ENCODE measurements around the gene ABL1. TPM values are rescaled to one million over a fixed set of nuclear protein-coding genes. Genes with fewer than 3 reads are reported as not detected.

ABL1 gene
- total RNA-seq, 1 experiment from 2014 or later, result 83.6 TPM

GRCh38 chr9:130880599-130881220, 45.7 kb downstream of the ABL1 start:
- Histone ChIP-seq H3K56ac (ENCODE audit: insufficient read length, low read depth, low read length) (no peak overlapping the region), H3K27ac (ENCODE audit: insufficient read length, low read depth, low read length) (no peak overlapping the region), H2BK5ac (ENCODE audit: insufficient read length, low read length) (no peak overlapping the region), H3K23me2 (ENCODE audit: insufficient read length, low read depth, low read length, poor library complexity, severe bottlenecking) (no peaks in the 10 kb centered on the region), H3K18ac (ENCODE audit: insufficient read length, low read depth, low read length) (no peak overlapping the region), H3K9me3 (ENCODE audit: control insufficient read depth, low read depth, low read length) (no peaks in the 10 kb centered on the region), H4K8ac (replicated peaks; ENCODE audit: insufficient read length, low read depth, low read length) (no peak overlapping the region), H2BK20ac (ENCODE audit: low read depth, low read length, poor library complexity, severe bottlenecking) (no peak overlapping the region), H2BK12ac (ENCODE audit: insufficient read length, low read depth, low read length) (no peak overlapping the region), H3K79me2 (ENCODE audit: insufficient read depth, low read length) (no peaks in the 10 kb centered on the region), H2BK120ac (ENCODE audit: low read depth, low read length, poor library complexity, severe bottlenecking) (no peak overlapping the region), H2AK5ac (ENCODE audit: insufficient read length, low read length) (no peak overlapping the region), H3K4ac (ENCODE audit: low read depth, low read length) (no peak overlapping the region), H2AFZ (ENCODE audit: low read length) (no peak overlapping the region), H3K23ac (ENCODE audit: insufficient read length, low read depth, low read length) (no peak overlapping the region), H4K5ac (ENCODE audit: insufficient read length, low read depth, low read length) (no peak overlapping the region), H3K14ac (ENCODE audit: insufficient read depth, low read length) (no peak overlapping the region), H3K9ac (ENCODE audit: extremely low read depth, insufficient read length, low read length) (no peak overlapping the region), H2BK15ac (ENCODE audit: low read depth, low read length) (no peak overlapping the region), H3K4me2 (ENCODE audit: insufficient read depth, insufficient read length, low read length) (no peak overlapping the region), H3T11ph (ENCODE audit: low read length) (no peak overlapping the region), H3K79me1 (ENCODE audit: insufficient read depth, low read depth, low read length, poor library complexity, severe bottlenecking) (no peaks in the 10 kb centered on the region), H4K91ac (ENCODE audit: insufficient read length, low read depth, low read length) (no peak overlapping the region), H3K4me1 (ENCODE audit: insufficient read depth, low read length) (no peaks in the 10 kb centered on the region), H3K27me3 (ENCODE audit: insufficient read depth, low read length) (no peaks in the 10 kb centered on the region), H4K20me1 (ENCODE audit: control insufficient read depth, insufficient read depth, insufficient read length) (peaks cover 2% of the 10 kb centered on the region)
- no peak for DNase-seq
- TF ChIP-seq CTCF (conservative IDR thresholded peaks at IDR 0.05), result no peak
- no CpG with 5 or more reads among the region's 16 CpGs for WGBS (ENCODE audit: extremely low coverage, insufficient read length, low lambda C conversion rate)
- no peaks in the 10 kb centered on the region for H3K27me3 Mint-ChIP-seq (ENCODE audit: low read depth)
- peaks cover under 1% of the 10 kb centered on the region in 2 experiments; a peak in 2 of 4 replicates for H3K4me1 Mint-ChIP-seq
- H3K36me3 Mint-ChIP-seq (ENCODE audit: insufficient read depth in 1 of 3, low read depth in 3 of 3), result peaks cover 40 to 83% (median 78%) of the 10 kb centered on the region in 3 experiments
- no peak overlapping the region for H3K4me3 Mint-ChIP-seq
- no peak overlapping the region for H3K27ac Mint-ChIP-seq
- H3K9me3 Mint-ChIP-seq, result no peaks in the 10 kb centered on the region
